Hematopoietic multipotent progenitor cell (in vitro differentiated cells): ENCODE data around the gene GFI1. TPM values are rescaled to one million over a fixed set of nuclear protein-coding genes. Genes with fewer than 3 reads are reported as not detected.
"Not testable (repeated sequence)": the region's sequence is repeated elsewhere in the genome, so short reads cannot be mapped to it uniquely, and the experiment has no call there.

Experiments
- DNase-seq, 3 donors: peaks; one replicate each; pipeline ENCODE4 v3.0.0-alpha.2; 2011 to 2015; ENCODE audit warnings: low read depth in 2 of 3, low spot score in 2 of 3
- total RNA-seq: library from RNA; depleted of rRNA; stranded (reverse); fragments of >200 nt; gene quantifications from one replicate; pipeline ENCODE4 v1.2.3, GENCODE V29; 2012

The GFI1 gene
- total RNA-seq, 1 donor, result 15.9 TPM

DNA sequence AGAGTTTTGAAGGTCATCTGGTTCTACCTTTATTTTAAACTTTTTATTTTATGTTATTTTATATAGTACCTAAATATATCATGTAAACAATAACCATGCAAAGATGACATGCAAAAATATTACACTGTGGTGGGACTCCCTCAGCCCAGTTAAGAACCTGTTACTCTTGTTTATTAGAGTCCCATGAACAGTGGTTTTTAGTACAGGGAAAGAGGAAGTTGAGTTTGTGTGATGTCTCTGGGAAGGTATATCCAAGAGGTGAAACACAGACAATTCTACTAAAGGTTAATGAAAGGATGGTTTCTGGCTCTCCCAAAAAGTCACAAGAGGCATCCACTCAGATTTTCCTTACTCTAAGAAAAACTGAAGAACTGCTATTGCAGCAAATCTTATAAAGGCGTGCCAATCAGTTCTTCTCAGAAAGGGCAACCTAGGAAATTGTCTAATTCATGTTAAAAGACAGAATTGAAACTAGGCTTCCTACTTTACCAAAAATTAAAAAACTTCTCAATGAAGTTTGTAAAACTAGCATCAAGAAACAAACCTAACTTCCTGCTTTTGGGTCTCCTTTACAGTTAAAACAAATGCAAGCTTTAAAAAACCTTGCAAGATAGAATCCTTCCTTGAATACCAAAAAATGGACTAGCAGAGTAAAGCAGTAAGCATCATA is 19.9 kb downstream of the GFI1 start:
- DNase-seq, result peak in 1 of 3 donors; percentile 37

DNA sequence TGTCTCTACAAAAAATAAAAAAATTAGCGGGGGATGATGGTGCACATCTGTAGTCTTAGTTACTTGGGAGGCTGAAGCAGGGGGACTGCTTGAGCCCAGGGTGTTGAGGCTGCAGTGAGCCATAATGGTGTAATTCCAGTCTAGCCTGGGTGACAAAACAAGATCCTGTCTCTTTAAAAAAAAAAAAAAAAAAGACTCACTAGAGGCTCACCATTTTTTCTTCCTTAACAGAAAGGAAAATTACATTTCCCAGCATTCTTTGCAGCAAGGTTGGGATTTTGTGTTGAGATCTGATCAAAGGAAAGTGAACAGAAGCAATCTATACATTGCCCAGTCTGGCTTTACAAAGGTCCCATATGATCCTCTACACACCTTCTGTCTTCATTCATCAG is 21.5 kb downstream of the GFI1 start:
- DNase-seq, result no peak

DNA sequence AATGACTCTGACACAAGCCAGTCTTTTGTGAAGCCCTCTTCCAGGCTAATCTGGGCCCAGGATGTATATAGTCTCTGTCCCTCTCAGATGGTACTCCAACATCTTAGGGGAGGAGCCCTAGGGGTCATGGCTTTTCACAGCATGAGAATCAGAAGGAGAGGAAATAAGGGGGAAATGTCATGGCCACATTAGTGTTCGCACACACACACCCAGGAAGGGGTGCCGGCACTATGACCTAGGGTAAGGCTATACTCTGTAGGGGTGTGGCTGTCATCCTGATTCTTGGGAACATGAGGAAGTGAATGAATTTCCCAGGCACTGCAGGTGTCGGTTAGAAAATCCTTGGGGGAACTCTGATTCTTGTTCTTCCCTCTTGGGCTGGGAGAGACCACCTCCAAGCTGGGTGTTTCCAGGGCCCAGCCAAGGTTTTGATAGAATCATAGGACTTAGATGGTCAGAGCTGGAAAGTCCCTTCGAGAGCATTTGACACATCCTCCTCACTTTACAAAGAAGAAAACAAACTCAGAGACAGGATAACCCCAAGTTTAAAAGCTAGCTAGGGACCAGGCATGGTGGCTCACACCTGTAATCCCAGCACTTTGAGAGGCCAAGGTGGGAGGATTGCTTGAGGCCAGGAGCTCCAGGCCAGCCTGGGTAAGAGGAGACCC is 22.0 kb downstream of the GFI1 start:
- no peak for DNase-seq

DNA sequence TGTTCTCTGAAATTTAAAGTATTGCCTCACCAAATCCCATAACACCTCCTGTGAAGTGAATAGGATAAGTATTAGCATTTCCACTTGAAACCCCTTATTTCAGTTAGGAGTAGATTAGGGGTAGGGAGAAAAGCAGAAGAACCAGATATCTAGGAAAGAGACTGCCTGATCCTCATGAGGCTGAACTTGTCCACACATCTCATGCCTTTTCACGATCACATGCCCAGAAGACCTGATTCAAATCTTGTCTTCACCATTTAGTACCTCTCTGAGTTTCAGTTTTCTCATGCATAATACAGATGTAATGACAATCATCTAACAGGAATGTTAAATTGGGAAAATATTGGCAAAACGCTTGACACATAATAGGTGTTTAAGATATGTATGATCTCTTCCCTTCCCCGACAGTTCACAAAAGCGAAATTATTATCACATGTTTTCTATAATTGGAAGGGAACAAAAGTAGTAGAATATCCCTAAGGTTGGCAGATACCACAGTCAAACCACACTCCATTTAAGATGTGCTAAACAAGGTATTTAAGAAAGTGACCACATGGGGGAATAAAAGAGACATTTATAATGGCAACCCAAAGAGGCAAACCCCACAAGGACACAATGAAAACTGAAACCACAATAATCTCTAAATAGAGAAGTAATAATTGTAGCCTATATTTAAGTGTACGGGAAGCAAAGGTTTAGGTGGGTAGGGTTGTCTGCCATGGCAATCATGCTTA is 25.2 kb downstream of the GFI1 start:
- DNase-seq, result peak in 2 of 3 donors; percentile 68 to 82

DNA sequence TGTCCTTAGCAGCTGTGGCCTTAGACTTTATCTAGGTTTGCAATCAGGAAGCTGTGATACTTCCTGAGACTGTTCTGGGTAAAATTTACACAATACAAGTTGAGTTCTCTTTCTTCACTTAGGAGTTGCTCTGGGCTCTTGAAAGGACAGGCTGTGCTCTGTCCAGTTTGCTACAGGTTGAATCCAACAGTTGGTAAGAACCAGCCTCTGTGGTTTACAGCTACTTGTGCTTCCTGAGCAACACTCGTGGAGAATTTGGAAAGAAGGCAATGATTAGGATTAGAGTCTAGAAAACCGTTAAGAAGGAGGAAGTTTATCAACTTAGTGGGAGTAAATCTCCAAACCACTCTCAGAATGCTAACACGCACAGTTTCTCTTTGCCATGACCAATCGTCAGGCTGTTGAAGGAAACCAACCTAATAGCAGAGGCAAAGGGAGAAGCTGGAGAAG is 26.8 kb downstream of the GFI1 start:
- peak in 2 of 3 donors; percentile 79 to 91 for DNase-seq

DNA sequence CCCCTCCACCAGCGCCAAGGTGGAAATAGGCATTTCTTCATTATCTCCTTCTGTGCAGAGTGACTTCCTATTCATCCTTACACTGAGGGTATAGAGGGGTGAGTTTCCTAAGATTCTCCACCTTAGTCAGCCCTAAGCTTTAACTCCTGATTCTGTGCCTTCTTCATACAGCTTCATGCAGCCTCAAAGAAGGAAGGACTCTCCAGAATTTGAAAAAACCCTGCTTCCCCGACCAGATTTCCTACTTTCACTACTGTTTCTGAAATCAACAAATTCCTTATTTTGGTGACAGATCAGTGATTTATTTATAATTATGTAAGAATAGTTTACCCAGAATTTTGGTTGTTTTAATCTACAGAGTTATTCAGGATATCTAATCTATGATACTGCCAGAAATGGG is 28.6 kb downstream of the GFI1 start:
- DNase-seq, result no peak

DNA sequence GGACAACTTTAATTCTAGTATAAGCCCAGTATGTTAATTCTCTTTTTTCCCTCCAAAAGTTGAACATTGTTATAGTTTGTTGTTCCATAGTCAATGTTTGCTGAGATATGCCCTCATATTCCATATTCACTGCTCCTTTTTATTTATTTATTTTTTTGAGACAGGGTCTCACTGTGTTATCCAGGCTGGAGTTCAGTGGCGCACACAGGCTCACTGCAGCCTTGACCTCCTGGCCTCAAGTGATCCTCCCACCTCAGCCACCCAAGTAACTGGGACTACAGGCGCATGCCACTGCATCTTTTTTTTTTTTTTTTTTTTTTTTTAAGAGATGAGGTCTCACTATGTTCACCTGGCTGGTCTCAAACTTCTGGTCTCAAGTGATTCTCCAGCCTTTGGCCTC is 38.7 kb downstream of the GFI1 start:
- DNase-seq, result no peak

DNA sequence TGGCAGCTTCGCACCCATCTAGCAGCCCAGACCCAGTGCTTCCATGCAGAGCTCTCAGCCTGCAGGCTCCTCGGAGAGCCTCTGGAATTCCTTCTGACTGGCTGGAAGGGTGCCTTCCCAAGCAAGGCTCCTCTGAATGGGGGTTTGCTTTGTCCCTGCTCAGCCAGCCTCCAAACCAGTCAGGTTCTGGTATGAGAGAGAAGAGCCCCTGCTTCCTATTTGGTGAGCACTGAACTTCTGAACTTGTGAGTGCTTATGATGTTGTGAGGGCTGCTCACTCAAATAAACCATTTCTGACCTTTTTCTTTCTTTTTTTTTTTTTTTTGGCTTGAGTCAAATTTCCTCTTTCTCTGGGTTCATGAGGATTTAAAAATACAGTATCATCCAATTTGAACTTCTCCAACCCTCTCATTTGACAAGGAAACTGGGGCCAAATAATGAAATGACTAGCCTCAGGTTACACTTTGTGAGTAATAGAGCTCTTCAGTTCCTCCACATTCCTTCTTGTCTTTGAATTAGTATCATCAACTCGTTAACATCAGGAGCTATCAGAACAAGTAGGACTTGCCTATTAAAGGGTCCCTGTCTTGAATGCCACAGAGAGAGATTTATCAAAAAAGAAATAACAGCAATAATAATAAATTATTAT is 39.6 kb downstream of the GFI1 start:
- no peak for DNase-seq

DNA sequence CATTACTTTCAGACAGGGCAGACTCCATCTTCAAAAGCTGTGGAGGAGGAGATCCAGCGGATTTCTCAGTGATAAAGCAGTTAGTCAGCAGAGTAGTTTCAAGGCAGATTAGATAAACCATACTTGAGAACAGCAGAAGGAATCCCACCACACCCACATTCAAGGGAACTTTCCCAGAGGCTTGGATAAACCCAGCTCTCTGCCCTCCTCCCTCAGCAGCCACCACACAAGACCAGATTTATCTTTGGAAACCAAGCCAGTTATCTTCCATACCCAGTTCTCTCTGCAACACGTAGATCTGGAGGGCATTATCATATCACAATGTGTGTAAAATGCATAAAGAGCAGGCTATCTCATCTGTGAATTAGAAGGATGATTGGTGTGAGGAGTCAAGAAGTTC is 40.2 kb downstream of the GFI1 start:
- DNase-seq, result no peak

DNA sequence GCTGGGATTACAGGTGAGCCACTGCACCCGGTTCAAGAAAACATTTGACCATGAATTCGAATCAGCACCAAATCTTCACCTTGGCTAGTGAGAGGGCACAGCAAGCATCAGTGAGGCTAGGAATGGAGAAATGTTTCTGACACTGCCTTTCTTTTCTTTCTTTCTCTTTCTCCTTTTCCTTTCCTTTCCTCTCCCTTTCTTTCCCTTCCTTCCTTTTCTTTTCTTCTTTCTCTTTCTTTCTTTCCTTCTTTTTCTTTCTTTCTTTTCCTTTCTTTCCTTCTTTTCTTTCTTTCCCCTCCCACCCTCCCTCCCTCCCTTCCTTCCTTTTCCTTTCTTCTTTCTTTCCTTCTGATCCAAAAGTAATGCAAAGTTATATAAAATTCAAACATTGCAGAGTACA is 40.9 kb downstream of the GFI1 start:
- no peak for DNase-seq

DNA sequence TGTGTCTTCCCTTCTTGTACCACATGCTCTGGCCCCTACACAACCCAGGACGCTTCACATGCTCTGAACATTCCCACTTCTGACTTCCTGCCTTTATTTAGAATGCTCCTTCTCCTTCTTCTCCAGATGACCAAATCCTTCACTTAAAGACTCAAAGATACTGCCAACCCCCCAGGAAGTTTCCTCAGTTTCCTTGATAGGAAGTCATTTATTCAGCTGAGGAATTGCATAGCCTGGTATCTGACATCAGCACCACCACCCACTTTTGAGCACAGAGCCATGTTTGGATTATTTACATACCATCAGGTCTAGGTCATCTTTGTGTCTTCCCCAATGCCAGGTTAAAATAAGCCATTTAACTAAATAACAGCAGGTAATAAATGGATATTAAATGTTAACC is 42.4 kb downstream of the GFI1 start:
- no peak for DNase-seq

DNA sequence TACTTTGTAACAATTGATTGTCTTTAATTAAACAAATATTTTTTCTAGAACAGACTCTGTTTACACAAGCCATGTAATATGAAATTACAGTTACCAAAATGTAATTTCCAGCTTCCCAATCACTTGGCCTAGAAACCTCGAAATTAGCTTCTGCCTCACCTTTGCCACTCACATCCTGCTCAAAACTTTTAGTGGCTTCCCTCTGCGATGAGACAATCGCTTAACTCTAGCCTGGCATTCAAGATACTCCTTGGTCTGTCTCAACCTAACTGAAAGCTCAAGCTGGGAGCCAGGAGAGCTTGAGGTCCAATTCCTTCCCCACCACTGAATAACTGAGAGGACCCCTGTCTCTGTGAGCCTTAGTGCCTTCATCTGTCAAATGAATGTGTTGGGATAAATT is 42.8 kb downstream of the GFI1 start:
- DNase-seq, result no peak

DNA sequence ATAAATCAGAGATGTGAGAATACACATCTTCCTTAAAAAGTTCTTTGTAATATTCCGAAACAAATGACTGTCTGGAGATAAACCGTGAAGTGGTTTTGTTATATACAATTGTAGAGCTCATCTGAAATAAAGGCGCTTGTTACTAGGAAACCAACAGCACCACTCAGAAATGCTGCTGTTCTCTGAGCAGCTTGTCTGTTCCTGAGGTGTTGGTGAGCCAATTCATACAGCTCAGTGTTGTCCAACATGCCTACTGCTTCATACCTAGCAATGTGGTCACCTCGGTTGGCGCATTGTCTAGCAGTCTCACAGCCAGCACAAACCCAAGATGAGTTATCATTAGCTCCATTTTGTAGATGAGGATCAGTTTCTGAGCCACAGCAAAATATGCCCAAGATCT is 44.4 kb downstream of the GFI1 start:
- DNase-seq, result no peak

DNA sequence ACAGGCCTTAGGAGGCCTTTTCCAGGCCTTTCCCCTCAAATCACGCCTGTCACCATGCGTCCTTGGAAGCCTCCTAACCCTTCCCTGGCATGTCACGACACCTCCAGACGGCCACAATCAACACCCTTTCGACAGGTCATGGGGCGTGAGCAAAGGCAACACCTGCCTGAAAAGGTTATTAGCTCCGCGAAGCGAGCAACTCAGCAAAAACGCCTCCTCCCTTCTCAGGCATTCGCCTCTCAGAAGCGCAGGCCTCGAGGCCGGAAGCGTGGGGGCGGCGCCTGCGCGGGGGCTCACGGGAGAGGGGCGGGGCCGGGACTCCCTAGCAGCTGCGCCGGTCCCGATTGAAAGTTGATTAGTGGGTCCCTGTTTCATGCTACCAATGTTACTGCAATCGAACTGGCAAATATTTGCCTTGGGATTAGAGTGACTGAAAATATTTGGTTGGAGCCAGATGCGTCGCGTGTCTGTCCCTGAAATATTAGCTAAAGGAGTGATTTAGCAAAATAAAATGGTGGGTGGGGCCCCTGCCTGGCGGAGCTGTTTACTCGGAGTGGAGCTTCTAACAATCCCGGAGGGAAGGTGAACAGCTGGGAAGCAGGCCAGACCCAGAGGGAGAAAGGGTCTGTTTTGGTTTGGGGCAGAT is 44.9 kb downstream of the GFI1 start:
- no peak for DNase-seq

DNA sequence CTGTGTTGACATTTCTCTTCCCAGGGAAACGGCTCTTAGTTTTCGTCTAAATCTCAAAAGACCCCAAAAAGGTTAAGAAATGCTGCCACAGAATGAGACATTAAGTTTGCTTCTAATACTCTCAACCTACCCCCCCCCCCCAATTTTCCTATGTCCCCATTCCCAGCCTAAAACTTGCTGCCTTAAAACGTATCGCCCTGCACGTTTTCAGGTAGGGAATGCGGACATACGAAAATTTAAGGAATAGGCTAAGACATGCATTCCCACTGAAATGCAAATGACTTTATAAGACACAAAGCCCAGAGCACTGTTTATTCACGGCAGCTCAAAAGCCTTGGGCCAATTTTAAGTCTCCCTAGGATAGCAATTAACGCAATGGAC is 45.4 kb downstream of the GFI1 start:
- DNase-seq, result no peak

DNA sequence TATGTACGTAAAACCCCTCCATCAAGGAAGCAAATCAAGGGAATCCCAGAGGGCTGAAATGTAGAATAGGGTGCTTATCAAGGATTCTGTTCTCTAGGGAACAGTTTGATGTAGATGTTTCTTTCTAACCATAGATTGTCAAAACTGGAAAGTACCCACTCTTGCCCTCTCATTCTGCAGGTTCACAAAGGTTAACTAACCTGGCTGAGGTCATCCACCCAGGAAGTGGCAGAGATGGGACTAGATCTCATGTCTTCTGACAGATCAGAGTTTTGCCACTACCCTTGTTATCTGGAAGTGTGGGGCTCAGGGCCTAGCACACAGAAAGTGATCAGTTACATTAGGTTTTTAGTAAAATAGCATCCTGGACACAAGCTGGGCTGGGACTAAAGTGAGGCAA is 47.4 kb downstream of the GFI1 start:
- DNase-seq, result no peak

DNA sequence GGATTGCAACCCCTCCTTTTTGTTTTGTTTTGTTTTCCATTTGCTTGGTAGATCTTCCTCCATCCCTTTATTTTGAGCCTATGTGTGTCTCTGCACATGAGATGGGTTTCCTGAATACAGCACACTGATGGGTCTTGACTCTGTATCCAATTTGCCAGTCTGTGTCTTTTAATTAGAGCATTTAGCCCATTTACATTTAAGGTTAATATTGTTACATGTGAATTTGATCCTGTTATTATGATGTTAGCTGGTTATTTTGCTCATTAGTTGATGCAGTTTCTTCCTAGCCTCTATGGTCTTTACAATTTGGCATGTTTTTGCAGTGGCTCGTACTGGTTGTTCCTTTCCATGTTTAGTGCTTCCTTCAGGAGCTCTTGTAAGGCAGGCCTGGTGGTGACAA is 52.2 kb downstream of the GFI1 start:
- not testable (repeated sequence) for DNase-seq

DNA sequence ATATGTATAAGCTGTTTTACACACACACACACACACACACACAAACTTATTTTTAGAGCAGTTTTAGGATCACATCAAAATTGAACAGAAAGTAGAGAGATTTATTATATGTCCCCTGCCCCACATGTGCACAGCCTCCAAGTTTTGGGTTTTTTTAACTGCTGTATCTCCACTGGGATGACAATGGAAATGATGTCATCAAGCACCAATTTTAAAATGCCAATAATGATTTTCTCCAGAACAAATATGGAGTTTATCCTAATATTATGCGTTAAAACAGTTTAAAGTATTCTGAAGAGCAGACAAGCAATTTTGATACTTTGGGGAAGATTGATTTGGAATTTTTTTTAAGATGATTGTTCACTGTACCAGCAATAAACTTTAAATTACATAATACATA is 56.7 kb downstream of the GFI1 start:
- DNase-seq, result no peak

DNA sequence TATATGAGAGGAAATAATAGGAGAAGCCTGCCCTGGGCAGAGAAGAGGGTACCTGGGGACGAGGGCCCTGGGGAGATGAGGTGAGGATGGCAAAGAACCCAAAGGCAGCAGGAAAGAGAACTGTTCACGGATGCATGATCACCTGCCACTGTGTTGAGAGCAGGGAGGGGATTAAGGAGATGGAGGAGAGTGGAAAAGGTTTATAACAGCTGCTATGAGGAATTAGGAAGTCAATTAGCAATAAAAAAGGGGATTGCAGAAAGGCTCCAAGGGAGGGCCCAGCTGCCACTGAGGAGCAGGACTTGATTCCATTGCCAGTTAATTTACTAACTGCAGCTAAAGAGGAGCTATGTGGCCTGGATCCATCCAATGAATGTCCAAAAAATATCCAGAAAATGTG is 61.1 kb downstream of the GFI1 start:
- DNase-seq, result no peak
